Colonic mucosa (tissue), 4 donors: ENCODE data around the gene ZNF138. TPM values are rescaled to one million over a fixed set of nuclear protein-coding genes. Genes with fewer than 3 reads are reported as not detected.

Experiments used
- DNase-seq: peaks from one replicate; pipeline ENCODE4 v3.0.0-alpha.2; 2020
- H3K27ac ChIP-seq: fragments of 200-600 bp; one replicate; pipeline ENCODE4 v1.8.0; 2021
- H3K27me3 ChIP-seq: fragments of 200-600 bp; one replicate; pipeline ENCODE4 v1.8.0; 2021
- H3K36me3 ChIP-seq: fragments of 200-600 bp; one replicate; pipeline ENCODE4 v1.8.0; 2021
- H3K4me1 ChIP-seq: fragments of 200-600 bp; one replicate; pipeline ENCODE4 v1.8.0; 2021; ENCODE audit warnings: mild to moderate bottlenecking
- H3K4me3 ChIP-seq: fragments of 200-600 bp; one replicate; pipeline ENCODE4 v1.8.0; 2021
- H3K9ac ChIP-seq, 2 donors: one replicate each; pipeline ENCODE4 v1.7.0; 2013; ENCODE audit warnings: control low read depth in 2 of 2, low read depth in 2 of 2, low read length in 2 of 2
- H3K9me3 ChIP-seq: fragments of 200-600 bp; one replicate; pipeline ENCODE4 v1.8.0; 2021
- intact Hi-C: fragments of 100-400 bp; cut with DNase I; formaldehyde crosslinking; loops from one replicate; pipeline ENCODE4 v1.14.1; 2022
- total RNA-seq, 2 donors: library from RNA; stranded (reverse); fragmentation: NEBNext Ultra II Directional in 1 of 2; extraction: Animal tissue kit (Norgen Biotek cat#: 25700) in 1 of 2; gene quantifications; one replicate each; pipeline ENCODE4 v1.2.1, GENCODE V29; 2021
- TF ChIP-seq, protein P1 (sequence below): fragments of 200-600 bp; IDR thresholded peaks from one replicate; pipeline ENCODE4 v1.8.0; 2022; ENCODE audit warnings: antibody characterized with exemption, mild to moderate bottlenecking
- donor health status: healthy.
- donor health status: DM: no; HTN: no; CAD: no.
- donor health status: DM: no; HTN: no; CAD: no.

ZNF138 gene
- total RNA-seq, 2 donors from 2014 or later: 6.1 to 8.8 TPM

DNA sequence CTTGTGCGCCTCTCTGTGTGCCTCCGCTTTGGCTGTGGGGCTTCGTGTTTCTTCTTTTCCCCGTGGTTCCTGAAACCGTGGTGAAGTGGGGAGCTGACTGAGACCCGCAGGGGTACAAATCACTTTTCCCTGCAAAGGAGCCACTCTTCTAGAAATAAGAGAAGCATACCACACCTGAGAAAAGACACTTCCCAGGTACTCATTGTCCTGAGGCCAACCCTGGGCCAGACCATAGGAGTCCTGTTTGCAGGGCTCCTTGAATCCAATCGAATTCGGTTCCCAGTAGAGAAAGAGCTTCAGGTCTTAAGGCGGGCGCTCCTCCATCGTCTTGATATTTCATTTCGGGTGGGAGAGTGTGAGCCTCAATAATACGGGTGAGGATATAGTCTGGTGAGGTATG lies 76.4 kb downstream of the ZNF138 start:
- TF ChIP-seq, protein P1, sequence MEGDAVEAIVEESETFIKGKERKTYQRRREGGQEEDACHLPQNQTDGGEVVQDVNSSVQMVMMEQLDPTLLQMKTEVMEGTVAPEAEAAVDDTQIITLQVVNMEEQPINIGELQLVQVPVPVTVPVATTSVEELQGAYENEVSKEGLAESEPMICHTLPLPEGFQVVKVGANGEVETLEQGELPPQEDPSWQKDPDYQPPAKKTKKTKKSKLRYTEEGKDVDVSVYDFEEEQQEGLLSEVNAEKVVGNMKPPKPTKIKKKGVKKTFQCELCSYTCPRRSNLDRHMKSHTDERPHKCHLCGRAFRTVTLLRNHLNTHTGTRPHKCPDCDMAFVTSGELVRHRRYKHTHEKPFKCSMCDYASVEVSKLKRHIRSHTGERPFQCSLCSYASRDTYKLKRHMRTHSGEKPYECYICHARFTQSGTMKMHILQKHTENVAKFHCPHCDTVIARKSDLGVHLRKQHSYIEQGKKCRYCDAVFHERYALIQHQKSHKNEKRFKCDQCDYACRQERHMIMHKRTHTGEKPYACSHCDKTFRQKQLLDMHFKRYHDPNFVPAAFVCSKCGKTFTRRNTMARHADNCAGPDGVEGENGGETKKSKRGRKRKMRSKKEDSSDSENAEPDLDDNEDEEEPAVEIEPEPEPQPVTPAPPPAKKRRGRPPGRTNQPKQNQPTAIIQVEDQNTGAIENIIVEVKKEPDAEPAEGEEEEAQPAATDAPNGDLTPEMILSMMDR: no peak
- Histone ChIP-seq H3K27ac (no peak overlapping the region), H3K27me3 (no peaks in the 10 kb centered on the region), H3K36me3 (no peaks in the 10 kb centered on the region), H3K9me3 (no peaks in the 10 kb centered on the region), H3K9ac (no peak overlapping the region), H3K4me3 (no peak overlapping the region), H3K4me1 (no peaks in the 10 kb centered on the region)
- intact Hi-C loops: no loop called here
- peak; percentile 3 for DNase-seq

DNA sequence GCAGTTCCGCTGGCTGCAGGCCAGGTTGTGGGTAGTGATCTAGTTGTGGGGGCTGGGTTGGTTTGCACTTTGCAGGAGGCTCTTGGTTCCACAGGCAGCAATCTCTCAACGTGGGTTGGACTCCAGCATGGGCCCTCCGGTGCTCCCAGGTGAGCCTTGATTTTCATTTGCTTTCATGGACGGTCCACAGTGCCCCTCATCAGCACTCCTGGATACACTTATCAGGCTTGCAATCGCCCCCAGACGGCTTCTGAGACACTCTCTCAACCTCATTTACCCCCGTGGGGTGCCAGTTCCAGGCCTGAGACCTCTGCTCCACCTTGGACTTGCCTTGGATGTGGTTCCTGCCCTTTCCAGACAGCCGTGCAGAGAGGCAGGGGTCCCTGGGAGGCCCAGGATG lies 77.5 kb downstream of the ZNF138 start:
- Histone ChIP-seq H3K36me3 (no peaks in the 10 kb centered on the region), H3K4me3 (no peak overlapping the region), H3K27ac (no peak overlapping the region), H3K9ac (no peak overlapping the region), H3K27me3 (no peaks in the 10 kb centered on the region), H3K4me1 (no peaks in the 10 kb centered on the region), H3K9me3 (no peaks in the 10 kb centered on the region)
- intact Hi-C loops: no loop called here
- TF ChIP-seq, protein P1: no peak
- DNase-seq: peak; percentile 6

DNA sequence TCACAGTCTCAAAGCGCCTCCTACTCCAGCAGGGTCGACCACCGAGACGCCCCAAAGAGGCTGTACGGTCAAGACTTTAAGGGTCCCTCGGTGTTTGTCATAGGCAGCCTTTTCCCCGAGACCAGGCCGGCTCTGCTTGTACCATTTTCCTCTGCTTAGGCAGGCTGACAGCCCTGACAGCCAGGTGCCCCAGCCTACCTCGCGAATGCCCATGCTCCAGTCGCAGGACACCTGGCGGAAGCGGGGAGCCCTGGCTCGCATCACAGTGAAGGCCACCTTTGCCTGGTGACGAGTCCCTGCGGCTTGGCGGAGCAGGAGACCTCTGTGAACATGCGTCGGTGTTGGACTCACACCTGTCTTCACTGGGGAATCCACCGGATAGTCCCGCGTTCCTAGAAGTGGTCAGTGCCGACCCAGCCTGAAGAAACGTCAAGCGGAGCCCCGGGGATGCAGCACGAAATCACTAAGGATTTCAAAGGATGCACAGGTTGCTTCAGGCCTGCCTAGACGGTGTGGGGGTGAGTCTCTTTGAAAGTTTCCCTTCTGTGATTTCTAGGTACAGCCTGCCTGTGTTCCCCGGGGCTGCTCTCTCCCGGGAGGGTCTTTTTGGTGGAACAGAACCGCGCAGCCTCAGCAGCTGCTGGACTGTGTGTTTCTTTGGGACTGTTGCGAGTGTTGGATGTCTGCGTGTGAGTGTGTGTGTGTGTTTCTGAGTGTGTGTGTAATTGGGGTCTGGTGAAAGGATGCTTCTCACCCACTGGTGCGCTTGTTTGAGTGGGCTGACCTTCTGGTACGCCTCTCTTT lies 78.3 kb downstream of the ZNF138 start:
- intact Hi-C loops: no loop called here
- H3K36me3 ChIP-seq: no peaks in the 10 kb centered on the region
- DNase-seq: peak; percentile 13
- no peak overlapping the region for H3K9ac ChIP-seq
- TF ChIP-seq, protein P1: no peak
- H3K4me3 ChIP-seq: no peak overlapping the region
- no peaks in the 10 kb centered on the region for H3K9me3 ChIP-seq
- H3K27me3 ChIP-seq: no peaks in the 10 kb centered on the region
- no peak overlapping the region for H3K27ac ChIP-seq
- no peaks in the 10 kb centered on the region for H3K4me1 ChIP-seq

DNA sequence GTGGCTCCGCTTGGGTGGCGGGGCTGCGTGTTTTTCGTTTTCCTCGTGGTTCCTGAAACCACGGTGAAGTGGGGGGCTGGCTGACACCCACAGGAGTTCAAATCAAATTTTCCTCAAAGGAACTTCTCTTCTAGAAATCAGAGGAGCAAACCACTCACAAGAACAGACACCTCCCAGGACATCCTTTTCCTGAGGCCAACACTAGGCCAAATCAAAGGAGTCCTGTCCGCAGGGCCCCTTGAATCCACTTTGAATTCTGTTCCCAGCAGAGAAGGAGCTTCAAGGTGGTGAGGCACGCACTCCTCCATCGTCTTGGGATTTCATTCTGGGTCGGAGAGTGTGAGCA lies 78.9 kb downstream of the ZNF138 start:
- no peaks in the 10 kb centered on the region for H3K27me3 ChIP-seq

DNA sequence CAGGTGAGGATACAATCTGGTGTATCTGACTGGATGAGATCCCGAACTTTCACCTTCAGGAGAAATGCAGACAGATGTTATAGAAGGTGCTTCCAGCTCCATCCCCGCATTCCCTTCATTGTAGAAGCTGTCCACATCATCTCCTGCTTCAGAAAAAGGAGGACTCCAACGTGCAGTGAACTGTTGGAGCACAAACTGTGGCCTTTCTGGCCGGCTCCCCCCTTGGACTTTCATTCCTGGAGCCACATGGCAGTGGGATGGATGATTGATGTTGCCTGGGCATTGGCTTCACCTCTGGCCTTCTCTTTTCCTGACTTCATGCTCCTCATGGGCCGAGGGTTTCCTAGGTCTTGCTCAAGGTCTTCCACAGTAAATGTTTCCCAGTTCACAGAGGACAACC lies 79.3 kb downstream of the ZNF138 start:
- Histone ChIP-seq H3K27ac (no peak overlapping the region), H3K27me3 (no peaks in the 10 kb centered on the region), H3K4me3 (no peak overlapping the region), H3K9me3 (no peaks in the 10 kb centered on the region), H3K36me3 (no peaks in the 10 kb centered on the region), H3K9ac (no peak overlapping the region), H3K4me1 (no peaks in the 10 kb centered on the region)
- peak; percentile 3 for DNase-seq
- TF ChIP-seq, protein P1: no peak
- intact Hi-C loops: no loop called here

More for the DNA sequence above, 78.9 kb downstream of the ZNF138 start:
- no peaks in the 10 kb centered on the region for H3K9me3 ChIP-seq
- peak; percentile 2 for DNase-seq
- H3K27ac ChIP-seq: no peak overlapping the region
- H3K9ac ChIP-seq: no peak overlapping the region
- H3K4me1 ChIP-seq: no peaks in the 10 kb centered on the region
- no peaks in the 10 kb centered on the region for H3K36me3 ChIP-seq
- no peak overlapping the region for H3K4me3 ChIP-seq
- intact Hi-C loops: no loop called here
- TF ChIP-seq, protein P1: no peak
